ENCODE measurements around the gene SEMA4C.

Gene SEMA4C

DNA sequence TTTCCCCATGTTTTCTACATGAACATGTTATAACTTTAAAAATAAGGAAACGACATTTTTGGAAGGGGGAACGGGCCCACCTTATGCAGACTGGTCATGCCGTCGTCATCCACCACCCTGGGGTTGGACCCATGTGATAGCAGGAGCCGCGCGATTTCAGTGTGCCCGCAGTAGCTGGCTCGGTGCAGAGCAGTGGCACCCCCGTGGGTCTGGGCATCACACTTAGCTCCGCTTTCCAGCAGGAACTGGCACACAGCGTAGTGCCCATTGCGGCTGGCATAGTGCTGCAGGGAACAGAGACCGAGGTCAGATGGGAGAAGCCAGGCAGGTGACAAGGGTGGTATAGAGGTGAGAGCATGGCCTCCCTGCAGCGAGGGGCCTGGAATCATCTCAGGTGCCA lies 16.6 kb downstream of the SEMA4C start:
- in situ Hi-C loops (cut with HindIII; ENCODE audit: low pct_unique_long_range_greater_than_20kb, low sequenced_read_pairs) = no loop called here
- no peak for TF ChIP-seq JUND (IDR thresholded peaks at IDR 0.05; ENCODE audit: low read depth)
- DNase-seq (ENCODE audit: low read depth in 1 of 2, low spot score in 1 of 2) = no peak

DNA sequence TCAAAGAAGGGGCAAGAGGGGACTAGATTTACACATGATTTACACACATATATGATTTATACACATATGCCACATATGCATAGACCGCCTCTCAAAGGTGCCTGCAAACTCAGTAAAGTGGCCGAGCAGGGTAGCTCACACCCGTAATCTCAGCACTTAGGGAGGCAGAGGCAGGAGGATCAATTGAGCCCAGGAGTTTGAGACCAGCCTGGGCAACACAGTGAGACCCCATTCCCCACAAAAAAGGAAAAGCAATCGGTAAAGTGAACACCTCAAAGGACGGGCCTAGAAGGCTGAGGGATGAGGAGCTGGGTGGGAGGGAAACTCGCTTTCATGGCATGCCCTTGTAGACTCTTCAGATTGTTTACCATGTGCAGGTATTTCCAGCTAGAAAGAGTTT lies 17.2 kb downstream of the SEMA4C start:
- DNase-seq (ENCODE audit: low read depth in 1 of 2, low spot score in 1 of 2) = no peak
- no peak for TF ChIP-seq JUND (IDR thresholded peaks at IDR 0.05; ENCODE audit: low read depth)
- in situ Hi-C loops (cut with HindIII; ENCODE audit: low pct_unique_long_range_greater_than_20kb, low sequenced_read_pairs) = no loop called here

DNA sequence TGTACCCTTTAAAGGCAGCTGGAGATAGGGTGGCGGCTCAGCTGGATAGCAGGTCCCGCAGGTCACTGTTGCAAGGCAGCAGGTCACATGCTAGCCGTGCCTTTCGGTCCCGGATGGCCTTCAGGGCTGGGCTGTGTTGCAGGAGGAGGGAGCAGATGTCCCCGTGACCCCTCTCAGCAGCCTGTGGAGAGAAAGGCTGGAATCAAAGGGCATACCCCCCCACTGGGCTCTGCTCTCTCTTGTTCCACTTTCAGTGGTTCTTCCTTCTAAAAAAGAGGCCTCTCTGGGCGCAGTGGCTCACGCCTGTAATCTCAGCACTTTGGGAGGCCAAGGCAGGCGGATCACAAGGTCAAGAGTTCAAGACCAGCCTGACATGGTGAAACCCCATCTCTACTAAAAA lies 21.6 kb downstream of the SEMA4C start:
- in situ Hi-C loops (cut with HindIII; ENCODE audit: low pct_unique_long_range_greater_than_20kb, low sequenced_read_pairs) = no loop called here
- no peak for DNase-seq (ENCODE audit: low read depth in 1 of 2, low spot score in 1 of 2)
- TF ChIP-seq JUND (IDR thresholded peaks at IDR 0.05; ENCODE audit: low read depth) = no peak

DNA sequence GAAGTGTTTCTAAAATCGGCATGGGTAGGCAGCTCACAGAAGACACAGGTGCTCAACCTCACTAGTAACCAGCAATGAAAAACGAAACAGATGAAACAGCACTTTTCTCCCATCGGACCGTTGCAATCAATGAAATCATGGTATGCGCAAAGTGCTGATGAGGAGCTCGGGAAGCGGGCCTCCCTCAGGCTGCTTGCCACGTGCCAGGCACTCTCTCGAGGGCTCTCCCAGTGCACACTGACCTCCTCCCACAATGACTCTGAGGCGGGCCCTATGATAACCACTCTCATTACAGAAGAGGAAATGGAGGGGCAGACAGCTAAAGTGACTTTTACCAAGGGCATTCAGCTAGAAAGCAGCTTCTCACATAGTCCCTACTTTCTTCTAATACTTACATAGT lies 22.3 kb downstream of the SEMA4C start:
- in situ Hi-C loops (cut with HindIII; ENCODE audit: low pct_unique_long_range_greater_than_20kb, low sequenced_read_pairs) = no loop called here
- no peak for TF ChIP-seq JUND (IDR thresholded peaks at IDR 0.05; ENCODE audit: low read depth)
- DNase-seq (ENCODE audit: low read depth in 1 of 2, low spot score in 1 of 2) = no peak

DNA sequence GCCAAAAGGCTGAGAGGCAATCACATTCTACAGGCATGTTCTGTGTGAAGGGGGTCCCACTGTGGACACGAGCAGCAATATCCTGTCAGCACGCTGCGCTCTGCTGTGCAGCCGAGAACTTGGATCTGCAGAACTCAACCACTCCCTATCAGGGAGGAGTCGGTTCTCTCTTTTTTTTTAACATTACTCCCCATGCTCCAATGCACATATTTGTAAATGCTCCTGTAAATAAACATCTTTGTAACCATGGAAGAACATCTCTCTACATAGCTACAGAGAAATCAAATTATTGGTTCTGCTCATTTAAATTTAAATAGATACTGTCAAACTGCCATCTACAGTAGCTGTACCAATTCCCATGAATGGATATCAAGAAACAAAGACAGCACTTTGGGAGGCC lies 23.1 kb downstream of the SEMA4C start:
- no peak for TF ChIP-seq JUND (IDR thresholded peaks at IDR 0.05; ENCODE audit: low read depth)
- in situ Hi-C loops (cut with HindIII; ENCODE audit: low pct_unique_long_range_greater_than_20kb, low sequenced_read_pairs) = no loop called here

DNA sequence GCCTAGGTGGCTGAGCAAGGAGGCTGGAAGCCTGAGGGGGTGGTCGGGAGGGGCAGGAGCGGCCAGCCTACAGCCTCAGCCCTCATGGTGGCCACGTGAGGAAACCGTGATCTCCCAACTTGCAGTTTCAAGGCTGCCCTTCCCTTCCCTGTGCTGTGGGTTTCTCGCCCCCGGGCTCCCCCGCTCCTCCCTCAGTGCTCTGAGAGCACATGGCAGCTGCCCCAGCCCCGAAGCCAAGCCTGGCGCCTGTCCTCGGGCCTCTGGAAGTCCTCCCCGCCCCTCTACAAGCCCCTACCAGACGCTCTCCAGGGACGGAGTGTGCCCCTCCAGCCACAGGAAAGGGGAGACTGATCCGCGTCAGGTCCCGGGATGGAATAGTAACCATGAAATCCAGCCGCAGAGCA lies 25.5 kb downstream of the SEMA4C start:
- in situ Hi-C loops (cut with HindIII; ENCODE audit: low pct_unique_long_range_greater_than_20kb, low sequenced_read_pairs) = no loop called here
- no peak for TF ChIP-seq JUND (IDR thresholded peaks at IDR 0.05; ENCODE audit: low read depth)
- DNase-seq (ENCODE audit: low read depth in 1 of 2, low spot score in 1 of 2) = no peak

More for the DNA sequence above, 23.1 kb downstream of the SEMA4C start:
- no peak for DNase-seq (ENCODE audit: low read depth in 1 of 2, low spot score in 1 of 2)

DNA sequence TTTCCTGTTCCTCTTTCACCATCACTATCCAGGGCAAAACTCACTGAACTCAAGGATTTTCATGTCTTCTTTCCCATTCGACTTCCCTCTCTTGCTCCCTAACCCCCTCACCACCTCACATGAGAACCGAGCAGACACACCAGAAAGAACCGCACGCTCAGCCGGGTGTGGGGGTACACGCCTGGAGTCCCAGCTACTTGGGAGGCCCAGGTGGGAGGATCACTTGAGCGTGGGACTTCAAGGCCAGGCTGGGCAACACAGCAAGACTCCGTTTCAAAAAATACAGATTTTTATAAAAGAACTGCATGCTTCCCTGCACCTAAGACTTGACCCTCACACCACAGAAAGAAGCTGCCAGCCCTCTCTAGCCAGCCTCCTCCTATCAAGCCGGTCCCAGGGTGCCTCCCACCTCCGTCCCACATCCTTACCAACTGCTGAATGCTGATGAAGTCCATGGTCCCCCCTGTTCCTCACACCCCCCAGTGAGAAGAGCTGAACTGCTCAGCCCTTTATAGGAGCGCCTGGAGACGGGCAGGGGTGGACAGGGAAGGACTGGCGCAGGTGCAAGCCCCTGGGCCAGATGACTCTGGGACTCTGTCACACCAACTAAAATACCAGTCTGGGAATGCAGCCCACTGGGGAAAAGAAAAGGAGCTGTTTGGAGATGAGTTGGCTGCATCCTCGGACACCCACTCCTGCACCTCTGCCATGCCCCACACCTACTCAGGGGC lies 26.2 kb downstream of the SEMA4C start, which contains the start of gene ANKRD23:
TSS of gene ANKRD23 (minus strand) at position 484 of the 731 bp plus-strand sequence. CDS start at position 455, 29 bp downstream.
- no peak for TF ChIP-seq JUND (IDR thresholded peaks at IDR 0.05; ENCODE audit: low read depth)
- no peak for DNase-seq (ENCODE audit: low read depth in 1 of 2, low spot score in 1 of 2)
- in situ Hi-C loops (cut with HindIII; ENCODE audit: low pct_unique_long_range_greater_than_20kb, low sequenced_read_pairs) = no loop called here

DNA sequence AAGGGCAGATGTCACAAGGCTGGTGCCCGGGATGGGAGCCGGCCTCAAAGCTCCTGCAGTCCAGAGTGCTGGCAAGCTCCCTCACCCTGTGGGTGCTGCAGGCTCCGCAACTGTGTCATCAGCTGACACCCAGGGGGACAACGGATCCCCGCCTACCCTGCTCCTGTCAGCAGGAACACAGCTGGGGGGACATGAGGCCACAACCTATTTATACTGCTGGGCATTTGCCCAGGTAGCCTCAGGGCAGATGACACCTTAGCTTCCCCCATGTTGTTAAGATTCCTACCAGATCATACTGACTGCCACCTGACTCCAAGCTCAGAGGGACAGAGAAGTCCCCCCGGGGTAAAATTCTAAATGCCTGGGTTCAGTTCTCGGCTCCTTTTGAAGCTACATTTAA lies 27.3 kb downstream of the SEMA4C start:
- DNase-seq (ENCODE audit: low read depth in 1 of 2, low spot score in 1 of 2) = no peak
- no peak for TF ChIP-seq JUND (IDR thresholded peaks at IDR 0.05; ENCODE audit: low read depth)
- in situ Hi-C loops (cut with HindIII; ENCODE audit: low pct_unique_long_range_greater_than_20kb, low sequenced_read_pairs) = no loop called here

DNA sequence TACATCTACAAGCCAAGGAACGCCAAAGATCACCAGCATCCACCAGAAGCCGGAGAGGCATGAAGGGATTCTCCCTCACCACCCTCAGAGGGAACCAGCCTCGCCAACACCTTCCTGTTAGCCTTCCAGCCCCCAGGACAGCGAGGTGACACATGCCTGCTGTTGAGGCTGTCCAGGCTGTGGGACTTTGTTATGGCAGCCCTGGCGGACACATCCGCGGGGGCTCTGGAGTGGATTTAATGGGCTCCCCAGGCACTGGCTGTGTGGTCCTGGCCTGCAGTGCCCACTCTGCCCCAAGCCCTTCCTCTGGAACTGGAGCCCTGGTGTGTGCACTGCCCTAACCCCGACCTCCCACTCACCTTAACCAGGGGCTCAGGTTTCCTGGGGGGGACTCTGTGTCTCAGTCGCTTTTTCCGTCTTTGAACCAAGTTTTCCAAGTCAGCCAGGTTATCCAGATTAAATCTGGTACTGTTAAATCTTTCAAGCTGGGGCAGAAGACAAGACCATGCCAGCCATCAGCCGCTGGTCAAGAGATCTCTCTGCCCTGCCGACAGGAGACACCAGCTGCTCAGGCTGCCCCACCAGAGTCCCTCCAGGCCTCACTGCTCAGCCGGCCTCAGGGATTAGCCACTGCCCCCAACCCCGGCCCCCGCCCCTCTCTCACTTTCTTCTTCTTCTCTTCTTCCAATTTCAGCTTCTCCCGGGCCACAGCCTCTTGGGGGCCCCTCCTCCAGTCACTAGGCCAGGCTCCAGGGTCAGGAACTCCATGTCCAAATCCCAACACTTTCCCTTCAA lies 28.0 kb downstream of the SEMA4C start:
- TF ChIP-seq JUND (IDR thresholded peaks at IDR 0.05; ENCODE audit: low read depth) = no peak
- DNase-seq (ENCODE audit: low read depth in 1 of 2, low spot score in 1 of 2) = no peak
- in situ Hi-C loops (cut with HindIII; ENCODE audit: low pct_unique_long_range_greater_than_20kb, low sequenced_read_pairs) = no loop called here

DNA sequence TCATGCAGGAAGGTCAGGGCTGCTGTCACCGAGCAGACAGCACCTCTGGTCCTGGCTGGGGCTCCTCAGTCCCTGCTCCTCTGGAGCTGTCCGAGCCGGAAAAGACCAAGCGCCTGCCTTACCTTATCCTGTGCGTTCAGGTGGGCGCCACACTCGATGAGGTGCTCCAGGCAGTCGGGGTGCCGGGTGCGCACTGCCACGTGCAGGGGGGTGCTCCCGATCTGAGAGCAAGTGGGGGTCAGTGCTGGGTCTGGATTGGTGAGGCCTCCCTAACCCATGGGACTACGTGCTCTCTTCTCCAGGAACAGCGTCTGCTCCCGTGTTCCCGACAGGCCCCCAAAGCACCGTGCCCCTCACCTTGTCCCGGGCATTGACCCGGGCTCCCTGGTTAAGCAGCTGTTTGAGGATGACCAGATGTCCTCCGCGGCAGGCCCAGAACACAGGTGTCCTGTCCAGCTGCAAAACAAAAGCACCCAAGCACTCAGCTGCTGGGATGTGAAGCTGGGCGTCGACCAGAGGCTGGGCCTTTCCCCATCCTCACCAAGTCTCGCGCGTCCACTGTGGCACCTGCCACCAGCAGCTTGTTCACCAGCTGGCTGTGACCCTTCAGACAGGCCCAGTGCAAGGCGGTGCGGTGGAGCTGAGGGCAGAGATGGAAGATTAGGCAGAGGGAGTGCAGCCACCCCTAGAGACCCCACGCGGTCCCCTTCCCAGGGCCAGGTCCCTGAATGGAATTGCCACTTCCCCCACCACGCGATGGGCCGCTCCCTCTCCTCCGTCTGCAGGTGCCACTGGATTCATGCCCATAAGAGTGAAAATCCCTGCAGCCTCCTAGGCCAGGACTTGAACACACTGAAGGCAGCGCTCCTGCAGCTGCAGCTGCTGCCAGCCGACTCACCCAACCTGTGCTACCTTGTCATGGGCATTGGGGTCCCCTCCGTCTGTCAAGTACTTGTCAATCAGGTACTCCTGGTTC lies 29.7 kb downstream of the SEMA4C start:
- no peak for TF ChIP-seq JUND (IDR thresholded peaks at IDR 0.05; ENCODE audit: low read depth)
- in situ Hi-C loops (cut with HindIII; ENCODE audit: low pct_unique_long_range_greater_than_20kb, low sequenced_read_pairs) = no loop called here
- no peak for DNase-seq (ENCODE audit: low read depth in 1 of 2, low spot score in 1 of 2)

DNA sequence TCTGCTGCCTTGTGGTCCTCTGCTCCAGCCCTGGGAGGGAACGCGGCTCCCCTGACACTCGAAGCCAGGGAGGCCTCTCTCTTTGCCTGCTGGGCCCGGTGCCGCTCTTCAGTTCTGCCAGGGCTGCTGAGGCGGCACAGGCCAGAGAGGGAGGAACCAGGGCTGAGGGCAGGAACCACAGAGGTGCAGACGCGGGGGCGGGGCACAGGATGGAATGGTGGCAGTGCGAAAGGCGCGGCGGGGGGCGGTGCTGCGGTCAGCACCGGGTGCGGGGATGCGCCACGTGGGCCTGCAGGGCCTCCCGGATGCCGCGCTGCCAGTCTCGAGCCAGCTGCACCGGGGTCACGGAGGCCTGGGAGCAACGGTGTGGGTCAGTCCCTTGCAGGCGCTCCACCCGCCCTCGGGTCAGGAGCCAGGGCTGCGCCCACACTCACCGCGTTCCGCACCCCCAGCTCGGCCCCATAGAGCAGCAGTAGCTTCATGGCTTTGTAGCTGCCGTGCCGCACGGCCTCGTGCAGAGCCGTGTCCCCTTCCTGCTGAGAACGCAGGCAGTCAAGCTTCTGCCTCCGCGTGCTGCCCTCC lies 30.5 kb downstream of the SEMA4C start:
- TF ChIP-seq JUND (IDR thresholded peaks at IDR 0.05; ENCODE audit: low read depth) = no peak
- DNase-seq (ENCODE audit: low read depth in 1 of 2, low spot score in 1 of 2) = no peak
- in situ Hi-C loops (cut with HindIII; ENCODE audit: low pct_unique_long_range_greater_than_20kb, low sequenced_read_pairs) = no loop called here

Measured in T47D (cell line).